Endothelial cell of umbilical vein (primary cell): ENCODE results near the gene BIK. TPM values are rescaled to one million over a fixed set of nuclear protein-coding genes. Genes with fewer than 3 reads are reported as not detected.

Experiments used
- BruUV-seq: library from RNA; stranded (reverse); fragments of 400-500 nt; replicated peaks from 2 replicates; lab custom pipeline; 2021; lab: Mats Ljungman, UMichigan
- CTCF ChIA-PET: fragments of 300-600, 350-600 bp; sonication (Branson Sonifier 250); formaldehyde crosslinking; loops from one replicate; lab custom pipeline; 2021; ENCODE audit warnings: antibody characterized with exemption, inconsistent platforms; lab: Charles Lee
- POLR2A ChIA-PET: fragments of 300-600, 350-600 bp; sonication (Branson Sonifier 250); formaldehyde crosslinking; loops from one replicate; lab custom pipeline; 2021; ENCODE audit warnings: antibody characterized with exemption, inconsistent platforms; lab: Charles Lee
- DNase-seq: peaks from one replicate; pipeline ENCODE4 v3.0.0-alpha.2; 2011; ENCODE audit warnings: low read depth, low spot score
- FAIRE-seq: peaks from 2 replicates; lab custom pipeline; 2011; peaks lifted over from hg19 to GRCh38; lab: Jason Lieb, UNC
- H2AFZ ChIP-seq: 2 replicates; pipeline ENCODE4 v1.6.0; 2012; ENCODE audit warnings: low read depth, low read length, control low read depth, inconsistent platforms
- H3K27ac ChIP-seq: 2 replicates; pipeline ENCODE4 v1.5.1; 2011; ENCODE audit warnings: low read depth, mild to moderate bottlenecking, control low read depth, low read length, moderate library complexity; ENCODE audit not compliant: insufficient read depth
- H3K27me3 ChIP-seq, 2 experiments: 2 replicates each; pipeline versions ENCODE4 v1.6.0 to v1.6.1; 2011; ENCODE audit warnings: low read length in 2 of 2, mixed read lengths in 1 of 2; ENCODE audit not compliant: control insufficient read depth in 2 of 2, insufficient read depth in 2 of 2
- H3K36me3 ChIP-seq, 2 experiments: 2 replicates in 1 of 2; 3 replicates in 1 of 2; pipeline ENCODE4 v1.5.1; 2011; ENCODE audit warnings: low read length in 2 of 2, mild to moderate bottlenecking in 1 of 2, moderate library complexity in 1 of 2; ENCODE audit not compliant: control insufficient read depth in 2 of 2, insufficient read depth in 2 of 2; ENCODE audit errors: extremely low read depth in 1 of 2
- H3K4me1 ChIP-seq: 3 replicates; pipeline ENCODE4 v1.5.1; 2011; ENCODE audit warnings: mild to moderate bottlenecking, low read length; ENCODE audit not compliant: control insufficient read depth, insufficient read depth; ENCODE audit errors: extremely low read depth
- H3K4me2 ChIP-seq: 2 replicates; pipeline ENCODE4 v1.6.1; 2011; ENCODE audit warnings: low read length, control low read depth, mixed read lengths; ENCODE audit not compliant: insufficient read depth
- H3K4me3 ChIP-seq, 3 experiments: fragments of 200-600 bp in 1 of 3; sonication (generic), shearing (Covaris generic) in 1 of 3; replicated peaks in 1 of 3; 2 replicates each; pipeline ENCODE4 v1.5.1; 2011 to 2016; ENCODE audit warnings: control low read depth in 3 of 3, low read length in 3 of 3, mild to moderate bottlenecking in 2 of 3, inconsistent platforms in 1 of 3, low read depth in 1 of 3, moderate library complexity in 1 of 3; ENCODE audit not compliant: insufficient read depth in 1 of 3
- H3K79me2 ChIP-seq: 2 replicates; pipeline ENCODE4 v1.6.0; 2012; ENCODE audit warnings: low read length, inconsistent platforms; ENCODE audit not compliant: control insufficient read depth, insufficient read depth
- H3K9ac ChIP-seq: replicated peaks from 2 replicates; pipeline ENCODE3; 2011; ENCODE audit warnings: low read length, control low read depth; ENCODE audit not compliant: insufficient read depth; ENCODE audit errors: extremely low read depth
- H3K9me1 ChIP-seq: replicated peaks from 3 replicates; pipeline ENCODE4 v1.6.0; 2011; ENCODE audit warnings: mild to moderate bottlenecking, low read length; ENCODE audit not compliant: control insufficient read depth, insufficient read depth; ENCODE audit errors: extremely low read depth
- H3K9me3 ChIP-seq: replicated peaks from 2 replicates; pipeline ENCODE4 v1.5.1; 2012; ENCODE audit warnings: low read length, inconsistent platforms; ENCODE audit not compliant: control insufficient read depth, insufficient read depth
- H4K20me1 ChIP-seq: replicated peaks from 2 replicates; pipeline ENCODE3; 2011; ENCODE audit warnings: mild to moderate bottlenecking, low read length; ENCODE audit not compliant: control insufficient read depth, insufficient read depth; ENCODE audit errors: extremely low read depth
- CTCF ChIP-seq, 2 donors: IDR thresholded peaks; 1 replicate in 1 of 2; 2 replicates in 1 of 2; pipeline ENCODE4 v1.5.1; 2011; ENCODE audit warnings: low read length in 2 of 2, mild to moderate bottlenecking in 2 of 2, moderate library complexity in 2 of 2, control low read depth in 1 of 2, inconsistent platforms in 1 of 2, low read depth in 1 of 2; ENCODE audit not compliant: insufficient read depth in 1 of 2; ENCODE audit errors: extremely low read depth in 1 of 2
- EZH2 ChIP-seq: IDR thresholded peaks from 2 replicates; pipeline ENCODE4 v1.6.1; 2012; ENCODE audit warnings: borderline replicate concordance, low read depth, mild to moderate bottlenecking, moderate library complexity, low read length, inconsistent platforms; ENCODE audit not compliant: severe bottlenecking
- FOS ChIP-seq: IDR thresholded peaks from 2 replicates; pipeline ENCODE4 v1.6.1; 2011; ENCODE audit warnings: mild to moderate bottlenecking, low read length, moderate library complexity, borderline replicate concordance; ENCODE audit not compliant: insufficient read depth
- GATA2 ChIP-seq: IDR thresholded peaks from 2 replicates; pipeline ENCODE4 v1.7.0; 2011; ENCODE audit warnings: low read depth, mild to moderate bottlenecking, moderate library complexity, mixed read lengths, low read length; ENCODE audit not compliant: insufficient read length, insufficient read depth
- JUN ChIP-seq: IDR thresholded peaks from 2 replicates; pipeline ENCODE4 v1.6.1; 2011; ENCODE audit warnings: borderline replicate concordance, low read depth; ENCODE audit not compliant: insufficient read length, insufficient read depth
- MYC ChIP-seq: IDR thresholded peaks from one replicate; pipeline ENCODE4 v1.6.1; 2011; ENCODE audit warnings: mild to moderate bottlenecking, low read depth, low read length
- POLR2A ChIP-seq: IDR thresholded peaks from 2 replicates; pipeline ENCODE4 v1.6.1; 2012; ENCODE audit warnings: low read depth, mild to moderate bottlenecking, control low read depth, low read length
- POLR2AphosphoS5 ChIP-seq: IDR thresholded peaks from 2 replicates; pipeline ENCODE4 v1.6.1; 2012; ENCODE audit warnings: low read depth, mild to moderate bottlenecking, control low read depth, low read length, moderate library complexity; ENCODE audit not compliant: insufficient read depth
- dilution Hi-C: fragments of 300-500 bp; cut with MboI; formaldehyde crosslinking; loops from one replicate; pipeline ENCODE4 v1.15.0; 2019; ENCODE audit warnings: low sequenced_read_pairs; ENCODE audit not compliant: extremely low pct_ligation_motif_present
- intact Hi-C: fragments of 100-400 bp; cut with micrococcal nuclease; formaldehyde crosslinking; loops from one replicate; pipeline ENCODE4 v1.10.0; 2022
- polyA plus RNA-seq, 4 experiments: library from polyadenylated mRNA; depleted of rRNA in 3 of 4; stranded (reverse) in 3 of 4; unstranded in 1 of 4; fragments of >200 nt; gene quantifications; 2 replicates each; pipeline versions ENCODE4 v1.2.1 to v1.2.3, GENCODE V29; 2011 to 2012; ENCODE audit warnings: missing spikeins in 1 of 4
- total RNA-seq: library from RNA; stranded (reverse); gene quantifications from 2 replicates; pipeline ENCODE4 v1.2.3, GENCODE V29; 2021
- TF ChIP-seq, protein P1 (sequence below): IDR thresholded peaks from 2 replicates; pipeline ENCODE4 v1.6.1; 2011; ENCODE audit not compliant: insufficient read depth, insufficient read length

The BIK gene
- total and polyA plus RNA-seq, 2 donors (not counting 3 experiments of a cell fraction or from before 2014, with no cell fraction given), result 0.49 to 0.95 TPM

DNA sequence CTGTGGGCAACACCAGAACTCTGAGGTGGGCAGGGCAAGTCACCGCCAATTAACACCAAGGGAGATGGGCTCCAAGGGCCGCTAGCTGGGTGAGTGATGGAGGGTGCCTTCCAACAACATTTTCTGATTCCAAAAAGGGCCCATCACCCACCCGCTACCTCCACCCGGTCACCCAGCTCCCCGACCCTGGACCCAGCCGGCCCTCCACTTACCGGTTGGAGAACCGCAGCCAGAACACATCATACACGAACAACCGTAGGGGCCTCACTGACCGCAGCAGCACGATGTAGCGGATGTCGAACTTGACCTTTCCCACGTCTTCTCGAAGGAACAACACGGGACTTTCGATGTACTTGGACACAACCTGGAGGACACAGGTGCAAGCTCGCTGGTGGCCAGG lies 61.6 kb downstream of the BIK start:
- no peak for DNase-seq
- ChIA-PET POLR2A (no interaction called here), CTCF (no interaction called here)
- no peaks in the 10 kb centered on the region for H3K9me3 ChIP-seq
- no peak overlapping the region for H3K4me3 ChIP-seq
- BruUV-seq, result no TSS peak
- no peak for FAIRE-seq
- H2AFZ ChIP-seq, result no peak overlapping the region
- no peak overlapping the region for H3K4me2 ChIP-seq
- H3K36me3 ChIP-seq, result peaks cover 11 to 18% of the 10 kb centered on the region in 2 experiments
- no peaks in the 10 kb centered on the region for H3K79me2 ChIP-seq
- H3K9me1 ChIP-seq, result no peaks in the 10 kb centered on the region
- peaks cover 2% of the 10 kb centered on the region for H3K4me1 ChIP-seq
- TF ChIP-seq POLR2A (no peak), FOS (no peak), CTCF (IDR thresholded peaks at IDR 0.05; ENCODE audit: extremely low read depth in 1 of 2, insufficient read depth in 1 of 2, low read depth in 1 of 2, low read length in 2 of 2) (no peak), GATA2 (no peak), MYC (no peak), EZH2 (no peak), POLR2AphosphoS5 (no peak), JUN (no peak)
- TF ChIP-seq, protein P1, sequence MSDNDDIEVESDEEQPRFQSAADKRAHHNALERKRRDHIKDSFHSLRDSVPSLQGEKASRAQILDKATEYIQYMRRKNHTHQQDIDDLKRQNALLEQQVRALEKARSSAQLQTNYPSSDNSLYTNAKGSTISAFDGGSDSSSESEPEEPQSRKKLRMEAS, result no peak
- no peaks in the 10 kb centered on the region for H3K27me3 ChIP-seq
- intact Hi-C loops (no loop called here), dilution Hi-C loops (no loop called here)
- no peak overlapping the region for H3K9ac ChIP-seq
- H4K20me1 ChIP-seq, result no peaks in the 10 kb centered on the region
- H3K27ac ChIP-seq, result no peak overlapping the region
